Measurements from ENCODE around the gene DGKI.

DNA sequence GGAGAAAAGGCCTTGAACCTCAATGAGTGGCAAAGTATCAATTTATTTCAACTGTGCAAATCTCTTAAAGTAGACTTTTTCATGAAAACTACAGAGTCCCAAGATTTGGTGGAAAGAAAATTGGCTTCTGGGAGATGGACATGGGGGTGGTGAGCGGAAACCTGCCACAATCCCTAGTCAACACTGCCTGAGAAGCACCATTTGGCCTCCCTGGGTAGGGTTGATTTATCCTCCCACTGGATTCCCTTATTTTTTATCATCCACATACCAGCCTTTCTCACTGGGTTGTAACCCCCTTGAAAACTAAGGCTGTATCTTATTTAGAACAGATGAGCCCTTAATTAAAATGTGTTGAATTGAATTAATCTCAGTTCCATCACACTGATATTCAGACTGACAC, 401.5 kb downstream of the DGKI start:
- TF ChIP-seq, protein P1, sequence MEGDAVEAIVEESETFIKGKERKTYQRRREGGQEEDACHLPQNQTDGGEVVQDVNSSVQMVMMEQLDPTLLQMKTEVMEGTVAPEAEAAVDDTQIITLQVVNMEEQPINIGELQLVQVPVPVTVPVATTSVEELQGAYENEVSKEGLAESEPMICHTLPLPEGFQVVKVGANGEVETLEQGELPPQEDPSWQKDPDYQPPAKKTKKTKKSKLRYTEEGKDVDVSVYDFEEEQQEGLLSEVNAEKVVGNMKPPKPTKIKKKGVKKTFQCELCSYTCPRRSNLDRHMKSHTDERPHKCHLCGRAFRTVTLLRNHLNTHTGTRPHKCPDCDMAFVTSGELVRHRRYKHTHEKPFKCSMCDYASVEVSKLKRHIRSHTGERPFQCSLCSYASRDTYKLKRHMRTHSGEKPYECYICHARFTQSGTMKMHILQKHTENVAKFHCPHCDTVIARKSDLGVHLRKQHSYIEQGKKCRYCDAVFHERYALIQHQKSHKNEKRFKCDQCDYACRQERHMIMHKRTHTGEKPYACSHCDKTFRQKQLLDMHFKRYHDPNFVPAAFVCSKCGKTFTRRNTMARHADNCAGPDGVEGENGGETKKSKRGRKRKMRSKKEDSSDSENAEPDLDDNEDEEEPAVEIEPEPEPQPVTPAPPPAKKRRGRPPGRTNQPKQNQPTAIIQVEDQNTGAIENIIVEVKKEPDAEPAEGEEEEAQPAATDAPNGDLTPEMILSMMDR (IDR thresholded peaks at IDR 0.05; ENCODE audit: insufficient read depth, low read length, poor library complexity, severe bottlenecking), result no peak
- no peak for TF ChIP-seq EZH2phosphoT487 (conservative IDR thresholded peaks at IDR 0.05; ENCODE audit: low read length)
